ENCODE results near the gene SURF2. TPM values are rescaled to one million over a fixed set of nuclear protein-coding genes. Genes with fewer than 3 reads are reported as not detected.
"Not testable (repeated sequence)": the region's sequence is repeated elsewhere in the genome, so short reads cannot be mapped to it uniquely, and the experiment has no call there.

The SURF2 gene
- total RNA-seq, 1 experiment from 2014 or later, result 103 TPM

GRCh38 chr9:133375724-133376654, 19.6 kb downstream of the SURF2 start, which contains the start of the genes STKLD1 and SURF4:
Gene STKLD1 (plus strand): TSS chr9:133376366. CDS start chr9:133376474, 108 bp downstream.
Gene SURF4 (minus strand): TSS chr9:133376060. CDS start chr9:133375969, 91 bp downstream.
- H3K27me3 ChIP-seq (ENCODE audit: low read length), result no peaks in the 10 kb centered on the region
- peak within 1 kb of the TSS; percentile 78 for H3K4me3 ChIP-seq (ENCODE audit: low read length)
- ATAC-seq, result peak; percentile 89
- peak within 1 kb of the TSS; percentile 26; the same call in 1 of the 2 replicates for H3K27ac ChIP-seq (ENCODE audit: low read length)
- H2AFZ ChIP-seq (ENCODE audit: low read length), result peak within 1 kb of the TSS; percentile 85
- BruUV-seq (replicated peaks), result no TSS peak
- H3K4me1 ChIP-seq (ENCODE audit: insufficient read depth, low read length), result peaks cover 7% of the 10 kb centered on the region; the same call in 1 of the 2 replicates
- peak within 1 kb of the TSS; percentile 90 for H3K9ac ChIP-seq (ENCODE audit: low read length)
- H3K4me2 ChIP-seq (ENCODE audit: low read length), result peak within 1 kb of the TSS; percentile 93
- CTCF ChIA-PET, result no interaction called here
- intact Hi-C loops (cut with micrococcal nuclease), result no loop called here
- peak; percentile 92 for DNase-seq
- POLR2A ChIA-PET (ENCODE audit: unreplicated experiment), result interaction anchor here (0.5 kb wide), 1 partner anchor 20 kb away, joined by 5 read pairs; no protein-coding TSS in a partner anchor
- no peaks in the 10 kb centered on the region for H3K9me3 ChIP-seq (ENCODE audit: low read length)
- peaks cover 17% of the 10 kb centered on the region; the same call in 1 of the 2 replicates for H4K20me1 ChIP-seq (ENCODE audit: low read length)
- H3K9me2 ChIP-seq (replicated peaks; ENCODE audit: low read length), result no peaks in the 10 kb centered on the region
- TF ChIP-seq EZH2 (IDR thresholded peaks at IDR 0.05; ENCODE audit: low read length, unreplicated experiment), result no peak
- H3K79me2 ChIP-seq (ENCODE audit: low read length), result peaks cover 47% of the 10 kb centered on the region
- H3K36me3 ChIP-seq (ENCODE audit: low read depth, low read length), result no peaks in the 10 kb centered on the region
- no peaks in the 10 kb centered on the region for H3F3A ChIP-seq (ENCODE audit: low read length, unreplicated experiment)

- H4K20me1 ChIP-seq (ENCODE audit: low read length); H3K36me3 ChIP-seq (ENCODE audit: low read depth, low read length); intact Hi-C loops (cut with micrococcal nuclease); H3F3A ChIP-seq (ENCODE audit: low read length, unreplicated experiment); BruUV-seq (replicated peaks); H3K9me3 ChIP-seq (ENCODE audit: low read length); CTCF ChIA-PET; H3K4me3 ChIP-seq (ENCODE audit: low read length); H3K4me1 ChIP-seq (ENCODE audit: insufficient read depth, low read length); H3K9me2 ChIP-seq (replicated peaks; ENCODE audit: low read length); ATAC-seq; H3K9ac ChIP-seq (ENCODE audit: low read length); POLR2A ChIA-PET (ENCODE audit: unreplicated experiment); H2AFZ ChIP-seq (ENCODE audit: low read length); H3K27ac ChIP-seq (ENCODE audit: low read length); DNase-seq; H3K27me3 ChIP-seq (ENCODE audit: low read length): not testable (repeated sequence)
- Histone ChIP-seq H3K4me2 (ENCODE audit: low read length) (0 out of 2 replicates have a peak overlapping the region, but pooled peaks have one; percentile 91), H3K79me2 (ENCODE audit: low read length) (peaks cover 34% of the 10 kb centered on the region)
Observed at GRCh38 chr9:133377280-133377679, 20.9 kb downstream of the SURF2 start.

- H3K79me2 ChIP-seq (ENCODE audit: low read length), result peaks cover 29% of the 10 kb centered on the region
- no peaks in the 10 kb centered on the region for H3K9me3 ChIP-seq (ENCODE audit: low read length)
- ChIA-PET POLR2A (ENCODE audit: unreplicated experiment) (no interaction called here), CTCF (no interaction called here)
- H3K27ac ChIP-seq (ENCODE audit: low read length), result no peak overlapping the region
- H3K9me2 ChIP-seq (replicated peaks; ENCODE audit: low read length), result no peaks in the 10 kb centered on the region
- DNase-seq, result peak; percentile 27
- H3K36me3 ChIP-seq (ENCODE audit: low read depth, low read length), result no peaks in the 10 kb centered on the region
- H3K4me1 ChIP-seq (ENCODE audit: insufficient read depth, low read length), result peaks cover 7% of the 10 kb centered on the region; the same call in 1 of the 2 replicates
- intact Hi-C loops (cut with micrococcal nuclease), result no loop called here
- ATAC-seq, result 0 out of 2 replicates have a peak, but pooled peaks have one; percentile 6
- TF ChIP-seq EZH2phosphoT487 (IDR thresholded peaks at IDR 0.05; ENCODE audit: borderline replicate concordance, low read length), result no peak
- no peak for TF ChIP-seq EZH2 (IDR thresholded peaks at IDR 0.05; ENCODE audit: low read length, unreplicated experiment)
- TF ChIP-seq CTCF (conservative IDR thresholded peaks at IDR 0.05; ENCODE audit: low read depth, low read length), result no peak
- H4K20me1 ChIP-seq (ENCODE audit: low read length), result 0 out of 2 replicates have a peak, but pooled peaks cover 6% of the 10 kb centered on the region
- no peaks in the 10 kb centered on the region for H3K27me3 ChIP-seq (ENCODE audit: low read length)
- H3F3A ChIP-seq (ENCODE audit: low read length, unreplicated experiment), result no peaks in the 10 kb centered on the region
- H3K4me3 ChIP-seq (ENCODE audit: low read length), result no peak overlapping the region
- no TSS peak for BruUV-seq (replicated peaks)
- no peak overlapping the region for H2AFZ ChIP-seq (ENCODE audit: low read length)
- H3K9ac ChIP-seq (ENCODE audit: low read length), result no peak overlapping the region
- no peak overlapping the region for H3K4me2 ChIP-seq (ENCODE audit: low read length)
Observed at GRCh38 chr9:133377721-133378216, 21.4 kb downstream of the SURF2 start.
